ENCODE measurements around the gene ADAP1. TPM values are rescaled to one million over a fixed set of nuclear protein-coding genes. Genes with fewer than 3 reads are reported as not detected.

ADAP1 gene
- total RNA-seq, 1 experiment from 2014 or later: 3.1 TPM

DNA sequence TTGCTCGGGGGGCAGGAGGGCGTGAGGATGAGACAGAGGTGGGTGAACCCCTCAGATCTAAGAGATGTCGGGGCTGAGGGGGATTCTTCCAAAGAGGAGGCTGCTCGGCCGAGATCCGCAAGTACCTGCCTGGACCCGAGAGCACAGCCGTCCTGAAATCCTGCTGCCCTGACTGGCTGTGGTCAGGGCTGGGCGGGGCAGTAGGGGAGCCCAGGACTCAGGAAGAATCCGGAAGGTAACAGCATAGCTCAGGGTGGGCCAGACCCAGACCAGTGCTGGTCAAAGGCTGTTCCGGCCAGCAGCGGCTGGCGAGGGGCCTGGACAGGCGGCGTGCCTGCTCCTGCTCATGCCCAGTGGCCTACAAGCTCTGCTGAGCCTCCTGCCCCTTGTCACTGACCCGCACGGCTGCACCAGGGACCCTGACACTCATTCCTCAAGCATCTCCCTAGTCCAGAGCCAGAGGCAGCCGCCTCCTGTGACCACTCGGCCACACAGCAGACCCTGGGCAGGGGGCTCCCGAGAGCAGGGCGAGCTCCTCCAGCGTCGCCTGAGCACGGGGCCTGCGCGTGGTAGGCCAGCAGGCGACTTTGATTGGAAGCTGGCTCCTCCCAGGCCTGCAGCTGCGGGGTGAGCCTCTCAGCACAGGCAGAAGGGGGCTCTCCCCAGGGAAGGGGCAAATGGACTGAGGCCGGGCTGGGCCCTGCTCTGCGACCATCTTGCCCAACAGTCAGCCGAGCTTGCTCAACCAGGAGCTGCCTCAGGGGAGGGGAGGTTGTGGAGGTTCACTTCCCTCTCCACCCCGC is 3.1 kb upstream of the ADAP1 start:
- intact Hi-C loops (cut with micrococcal nuclease; ENCODE audit: unreplicated experiment) (no loop called here), in situ Hi-C loops (cut with HindIII; ENCODE audit: low pct_unique_long_range_greater_than_20kb, low sequenced_read_pairs) (loop anchor here (25.0 kb wide), 1 partner anchor 180 kb away; a partner anchor contains a TSS)
- ATAC-seq (no peak), DNase-seq (ENCODE audit: low read depth, low spot score) (no peak)
- H3K9me3 ChIP-seq (ENCODE audit: control insufficient read depth, insufficient read depth, low read depth, low read length): no peaks in the 10 kb centered on the region
- H3K4me3 ChIP-seq (ENCODE audit: low read depth in 2 of 2, low read length in 2 of 2): no peak overlapping the region
- no peaks in the 10 kb centered on the region for H3K36me3 ChIP-seq (ENCODE audit: control insufficient read depth, insufficient read depth, low read length)
- TF ChIP-seq, protein P1, sequence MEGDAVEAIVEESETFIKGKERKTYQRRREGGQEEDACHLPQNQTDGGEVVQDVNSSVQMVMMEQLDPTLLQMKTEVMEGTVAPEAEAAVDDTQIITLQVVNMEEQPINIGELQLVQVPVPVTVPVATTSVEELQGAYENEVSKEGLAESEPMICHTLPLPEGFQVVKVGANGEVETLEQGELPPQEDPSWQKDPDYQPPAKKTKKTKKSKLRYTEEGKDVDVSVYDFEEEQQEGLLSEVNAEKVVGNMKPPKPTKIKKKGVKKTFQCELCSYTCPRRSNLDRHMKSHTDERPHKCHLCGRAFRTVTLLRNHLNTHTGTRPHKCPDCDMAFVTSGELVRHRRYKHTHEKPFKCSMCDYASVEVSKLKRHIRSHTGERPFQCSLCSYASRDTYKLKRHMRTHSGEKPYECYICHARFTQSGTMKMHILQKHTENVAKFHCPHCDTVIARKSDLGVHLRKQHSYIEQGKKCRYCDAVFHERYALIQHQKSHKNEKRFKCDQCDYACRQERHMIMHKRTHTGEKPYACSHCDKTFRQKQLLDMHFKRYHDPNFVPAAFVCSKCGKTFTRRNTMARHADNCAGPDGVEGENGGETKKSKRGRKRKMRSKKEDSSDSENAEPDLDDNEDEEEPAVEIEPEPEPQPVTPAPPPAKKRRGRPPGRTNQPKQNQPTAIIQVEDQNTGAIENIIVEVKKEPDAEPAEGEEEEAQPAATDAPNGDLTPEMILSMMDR (IDR thresholded peaks at IDR 0.05): no peak
- TF ChIP-seq POLR2AphosphoS5 (IDR thresholded peaks at IDR 0.05; ENCODE audit: low read depth, low read length) (no peak), SIN3A (IDR thresholded peaks at IDR 0.05; ENCODE audit: borderline replicate concordance, insufficient read depth, low read depth, low read length) (no peak), TCF7L2 (IDR thresholded peaks at IDR 0.05; ENCODE audit: low read depth, low read length) (no peak)
- TF ChIP-seq, protein P2, sequence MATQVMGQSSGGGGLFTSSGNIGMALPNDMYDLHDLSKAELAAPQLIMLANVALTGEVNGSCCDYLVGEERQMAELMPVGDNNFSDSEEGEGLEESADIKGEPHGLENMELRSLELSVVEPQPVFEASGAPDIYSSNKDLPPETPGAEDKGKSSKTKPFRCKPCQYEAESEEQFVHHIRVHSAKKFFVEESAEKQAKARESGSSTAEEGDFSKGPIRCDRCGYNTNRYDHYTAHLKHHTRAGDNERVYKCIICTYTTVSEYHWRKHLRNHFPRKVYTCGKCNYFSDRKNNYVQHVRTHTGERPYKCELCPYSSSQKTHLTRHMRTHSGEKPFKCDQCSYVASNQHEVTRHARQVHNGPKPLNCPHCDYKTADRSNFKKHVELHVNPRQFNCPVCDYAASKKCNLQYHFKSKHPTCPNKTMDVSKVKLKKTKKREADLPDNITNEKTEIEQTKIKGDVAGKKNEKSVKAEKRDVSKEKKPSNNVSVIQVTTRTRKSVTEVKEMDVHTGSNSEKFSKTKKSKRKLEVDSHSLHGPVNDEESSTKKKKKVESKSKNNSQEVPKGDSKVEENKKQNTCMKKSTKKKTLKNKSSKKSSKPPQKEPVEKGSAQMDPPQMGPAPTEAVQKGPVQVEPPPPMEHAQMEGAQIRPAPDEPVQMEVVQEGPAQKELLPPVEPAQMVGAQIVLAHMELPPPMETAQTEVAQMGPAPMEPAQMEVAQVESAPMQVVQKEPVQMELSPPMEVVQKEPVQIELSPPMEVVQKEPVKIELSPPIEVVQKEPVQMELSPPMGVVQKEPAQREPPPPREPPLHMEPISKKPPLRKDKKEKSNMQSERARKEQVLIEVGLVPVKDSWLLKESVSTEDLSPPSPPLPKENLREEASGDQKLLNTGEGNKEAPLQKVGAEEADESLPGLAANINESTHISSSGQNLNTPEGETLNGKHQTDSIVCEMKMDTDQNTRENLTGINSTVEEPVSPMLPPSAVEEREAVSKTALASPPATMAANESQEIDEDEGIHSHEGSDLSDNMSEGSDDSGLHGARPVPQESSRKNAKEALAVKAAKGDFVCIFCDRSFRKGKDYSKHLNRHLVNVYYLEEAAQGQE (IDR thresholded peaks at IDR 0.05; ENCODE audit: insufficient read depth in 1 of 2, low read depth in 2 of 2, low read length in 1 of 2): no peak
- H3K27ac ChIP-seq (ENCODE audit: low read length): no peak overlapping the region
- CTCF ChIA-PET: no interaction called here
- 0 out of 2 replicates have a peak, but pooled peaks cover 4% of the 10 kb centered on the region for H3K4me1 ChIP-seq (ENCODE audit: control insufficient read depth, insufficient read depth, low read length)
- no TSS peak for BruUV-seq (replicated peaks)
- no peaks in the 10 kb centered on the region for H3K27me3 ChIP-seq (ENCODE audit: control insufficient read depth, insufficient read depth, low read length)
- POLR2A ChIA-PET: interaction anchor here (0.6 kb wide), 1 partner anchor 182 kb away, joined by 3 read pairs; no protein-coding TSS in a partner anchor

DNA sequence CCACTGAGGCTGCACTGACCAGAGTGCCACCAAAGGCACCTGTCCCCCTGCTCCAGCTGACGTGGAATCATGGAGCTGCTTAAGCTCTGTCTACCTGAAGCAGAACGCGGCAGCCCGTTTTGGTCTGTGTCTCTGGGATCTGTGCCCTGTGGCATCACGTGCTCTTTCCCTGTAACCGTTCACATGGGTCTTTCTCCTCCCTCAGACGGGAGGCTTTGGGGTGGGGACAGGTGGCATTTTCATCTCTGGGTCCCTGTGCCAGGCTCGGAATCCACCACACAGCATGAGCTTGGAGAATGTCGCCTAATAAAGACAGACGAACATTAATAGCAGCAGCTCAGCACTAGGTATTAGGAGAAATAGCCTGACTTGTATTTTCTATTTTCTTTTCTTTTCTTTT is 1.6 kb upstream of the ADAP1 start:
- Histone ChIP-seq H3K4me3 (ENCODE audit: low read depth in 2 of 2, low read length in 2 of 2) (no peak overlapping the region), H3K27me3 (ENCODE audit: control insufficient read depth, insufficient read depth, low read length) (no peaks in the 10 kb centered on the region), H3K36me3 (ENCODE audit: control insufficient read depth, insufficient read depth, low read length) (no peaks in the 10 kb centered on the region), H3K4me1 (ENCODE audit: control insufficient read depth, insufficient read depth, low read length) (0 out of 2 replicates have a peak, but pooled peaks cover 4% of the 10 kb centered on the region), H3K27ac (ENCODE audit: low read length) (no peak overlapping the region), H3K9me3 (ENCODE audit: control insufficient read depth, insufficient read depth, low read depth, low read length) (no peaks in the 10 kb centered on the region)
- no peak for ATAC-seq
- in situ Hi-C loops (cut with HindIII; ENCODE audit: low pct_unique_long_range_greater_than_20kb, low sequenced_read_pairs) (loop anchor here (25.0 kb wide), 1 partner anchor 181 kb away; a partner anchor contains a TSS), intact Hi-C loops (cut with micrococcal nuclease; ENCODE audit: unreplicated experiment) (no loop called here)
- ChIA-PET POLR2A (no interaction called here), CTCF (interaction anchor here (0.6 to 0.7 kb wide), 2 partner anchors 120 to 228 kb away, joined by 6 to 8 read pairs; no protein-coding TSS in a partner anchor)
- no peak for DNase-seq (ENCODE audit: low read depth, low spot score)
- TF ChIP-seq, protein P1 (IDR thresholded peaks at IDR 0.05): no peak
- TF ChIP-seq POLR2AphosphoS5 (IDR thresholded peaks at IDR 0.05; ENCODE audit: low read depth, low read length) (no peak), SIN3A (IDR thresholded peaks at IDR 0.05; ENCODE audit: borderline replicate concordance, insufficient read depth, low read depth, low read length) (no peak), TCF7L2 (IDR thresholded peaks at IDR 0.05; ENCODE audit: low read depth, low read length) (no peak)
- TF ChIP-seq, protein P2 (IDR thresholded peaks at IDR 0.05; ENCODE audit: insufficient read depth in 1 of 2, low read depth in 2 of 2, low read length in 1 of 2): no peak
- BruUV-seq (replicated peaks): no TSS peak
